ENCODE results near the gene PSME3IP1.

Gene PSME3IP1

GRCh38 chr16:57132470-57132869 lies 53.4 kb downstream of the PSME3IP1 start:
- H3K4me3 ChIP-seq (ENCODE audit: low read depth, low read length): no peak overlapping the region
- no peaks in the 10 kb centered on the region for H3K79me2 ChIP-seq (ENCODE audit: control insufficient read depth, insufficient read depth, low read length, unreplicated experiment)
- no peak overlapping the region for H3K27ac ChIP-seq (ENCODE audit: low read depth, low read length)
- no peaks in the 10 kb centered on the region for H3K4me1 ChIP-seq (ENCODE audit: control insufficient read depth, insufficient read depth, low read length, unreplicated experiment)
- no peak overlapping the region for H2AFZ ChIP-seq (ENCODE audit: low read length, unreplicated experiment)
- H3K27me3 ChIP-seq (ENCODE audit: insufficient read depth, low read length): no peaks in the 10 kb centered on the region
- no peaks in the 10 kb centered on the region for H3K36me3 ChIP-seq (ENCODE audit: insufficient read depth, low read length)

GRCh38 chr16:57131351-57131970 lies 54.4 kb downstream of the PSME3IP1 start:
- Histone ChIP-seq H3K4me1 (ENCODE audit: control insufficient read depth, insufficient read depth, low read length, unreplicated experiment) (no peaks in the 10 kb centered on the region), H3K4me3 (ENCODE audit: low read depth, low read length) (no peak overlapping the region), H3K27me3 (ENCODE audit: insufficient read depth, low read length) (no peaks in the 10 kb centered on the region), H3K27ac (ENCODE audit: low read depth, low read length) (no peak overlapping the region), H3K36me3 (ENCODE audit: insufficient read depth, low read length) (no peaks in the 10 kb centered on the region), H2AFZ (ENCODE audit: low read length, unreplicated experiment) (no peak overlapping the region), H3K79me2 (ENCODE audit: control insufficient read depth, insufficient read depth, low read length, unreplicated experiment) (no peaks in the 10 kb centered on the region)

- H2AFZ ChIP-seq (ENCODE audit: low read length, unreplicated experiment): no peak overlapping the region
- no peaks in the 10 kb centered on the region for H3K36me3 ChIP-seq (ENCODE audit: insufficient read depth, low read length)
- H3K4me3 ChIP-seq (ENCODE audit: low read depth, low read length): no peak overlapping the region
- no peaks in the 10 kb centered on the region for H3K79me2 ChIP-seq (ENCODE audit: control insufficient read depth, insufficient read depth, low read length, unreplicated experiment)
- H3K27ac ChIP-seq (ENCODE audit: low read depth, low read length): no peak overlapping the region
- no peaks in the 10 kb centered on the region for H3K4me1 ChIP-seq (ENCODE audit: control insufficient read depth, insufficient read depth, low read length, unreplicated experiment)
- H3K27me3 ChIP-seq (ENCODE audit: insufficient read depth, low read length): no peaks in the 10 kb centered on the region
Measured at GRCh38 chr16:57130950-57131321, 54.9 kb downstream of the PSME3IP1 start.

- Histone ChIP-seq H3K4me3 (ENCODE audit: low read depth, low read length) (no peak overlapping the region), H3K36me3 (ENCODE audit: insufficient read depth, low read length) (no peaks in the 10 kb centered on the region), H3K27ac (ENCODE audit: low read depth, low read length) (no peak overlapping the region), H3K4me1 (ENCODE audit: control insufficient read depth, insufficient read depth, low read length, unreplicated experiment) (no peaks in the 10 kb centered on the region), H3K79me2 (ENCODE audit: control insufficient read depth, insufficient read depth, low read length, unreplicated experiment) (no peaks in the 10 kb centered on the region), H3K27me3 (ENCODE audit: insufficient read depth, low read length) (no peaks in the 10 kb centered on the region), H2AFZ (ENCODE audit: low read length, unreplicated experiment) (no peak overlapping the region)
Measured at GRCh38 chr16:57128771-57129389, 57.0 kb downstream of the PSME3IP1 start.

- Histone ChIP-seq H3K27me3 (ENCODE audit: insufficient read depth, low read length) (no peaks in the 10 kb centered on the region), H3K27ac (ENCODE audit: low read depth, low read length) (no peak overlapping the region), H3K4me1 (ENCODE audit: control insufficient read depth, insufficient read depth, low read length, unreplicated experiment) (no peaks in the 10 kb centered on the region), H3K36me3 (ENCODE audit: insufficient read depth, low read length) (no peaks in the 10 kb centered on the region), H3K79me2 (ENCODE audit: control insufficient read depth, insufficient read depth, low read length, unreplicated experiment) (no peaks in the 10 kb centered on the region), H3K4me3 (ENCODE audit: low read depth, low read length) (no peak overlapping the region), H2AFZ (ENCODE audit: low read length, unreplicated experiment) (no peak overlapping the region)
Measured at GRCh38 chr16:57127836-57128235, 58.0 kb downstream of the PSME3IP1 start.

- H2AFZ ChIP-seq (ENCODE audit: low read length, unreplicated experiment): no peak overlapping the region
Measured at GRCh38 chr16:57127037-57127763, 58.6 kb downstream of the PSME3IP1 start.

GRCh38 chr16:57126411-57126810 lies 59.4 kb downstream of the PSME3IP1 start:
- Histone ChIP-seq H3K27ac (ENCODE audit: low read depth, low read length) (no peak overlapping the region), H2AFZ (ENCODE audit: low read length, unreplicated experiment) (no peak overlapping the region), H3K79me2 (ENCODE audit: control insufficient read depth, insufficient read depth, low read length, unreplicated experiment) (no peaks in the 10 kb centered on the region), H3K27me3 (ENCODE audit: insufficient read depth, low read length) (no peaks in the 10 kb centered on the region), H3K4me3 (ENCODE audit: low read depth, low read length) (no peak overlapping the region), H3K36me3 (ENCODE audit: insufficient read depth, low read length) (peaks cover 2% of the 10 kb centered on the region; the same call in 1 of the 2 replicates), H3K4me1 (ENCODE audit: control insufficient read depth, insufficient read depth, low read length, unreplicated experiment) (no peaks in the 10 kb centered on the region)

More at GRCh38 chr16:57127037-57127763, 58.6 kb downstream of the PSME3IP1 start:
- Histone ChIP-seq H3K79me2 (ENCODE audit: control insufficient read depth, insufficient read depth, low read length, unreplicated experiment) (no peaks in the 10 kb centered on the region), H3K27me3 (ENCODE audit: insufficient read depth, low read length) (no peaks in the 10 kb centered on the region), H3K36me3 (ENCODE audit: insufficient read depth, low read length) (no peaks in the 10 kb centered on the region), H3K27ac (ENCODE audit: low read depth, low read length) (no peak overlapping the region), H3K4me1 (ENCODE audit: control insufficient read depth, insufficient read depth, low read length, unreplicated experiment) (no peaks in the 10 kb centered on the region), H3K4me3 (ENCODE audit: low read depth, low read length) (no peak overlapping the region)

GRCh38 chr16:57125969-57126368 lies 59.9 kb downstream of the PSME3IP1 start:
- H3K27ac ChIP-seq (ENCODE audit: low read depth, low read length): no peak overlapping the region
- no peak overlapping the region for H2AFZ ChIP-seq (ENCODE audit: low read length, unreplicated experiment)
- H3K36me3 ChIP-seq (ENCODE audit: insufficient read depth, low read length): peaks cover 2% of the 10 kb centered on the region; the same call in 1 of the 2 replicates
- H3K79me2 ChIP-seq (ENCODE audit: control insufficient read depth, insufficient read depth, low read length, unreplicated experiment): no peaks in the 10 kb centered on the region
- H3K4me3 ChIP-seq (ENCODE audit: low read depth, low read length): no peak overlapping the region
- no peaks in the 10 kb centered on the region for H3K27me3 ChIP-seq (ENCODE audit: insufficient read depth, low read length)
- no peaks in the 10 kb centered on the region for H3K4me1 ChIP-seq (ENCODE audit: control insufficient read depth, insufficient read depth, low read length, unreplicated experiment)

- H3K27me3 ChIP-seq (ENCODE audit: insufficient read depth, low read length): no peaks in the 10 kb centered on the region
- no peaks in the 10 kb centered on the region for H3K4me1 ChIP-seq (ENCODE audit: control insufficient read depth, insufficient read depth, low read length, unreplicated experiment)
- H3K4me3 ChIP-seq (ENCODE audit: low read depth, low read length): no peak overlapping the region
- H2AFZ ChIP-seq (ENCODE audit: low read length, unreplicated experiment): no peak overlapping the region
- H3K79me2 ChIP-seq (ENCODE audit: control insufficient read depth, insufficient read depth, low read length, unreplicated experiment): no peaks in the 10 kb centered on the region
- H3K27ac ChIP-seq (ENCODE audit: low read depth, low read length): no peak overlapping the region
- peaks cover 2% of the 10 kb centered on the region; the same call in 1 of the 2 replicates for H3K36me3 ChIP-seq (ENCODE audit: insufficient read depth, low read length)
Measured at GRCh38 chr16:57125376-57125775, 60.5 kb downstream of the PSME3IP1 start.

GRCh38 chr16:57123974-57124674 lies 61.7 kb downstream of the PSME3IP1 start:
- Histone ChIP-seq H3K79me2 (ENCODE audit: control insufficient read depth, insufficient read depth, low read length, unreplicated experiment) (no peaks in the 10 kb centered on the region), H3K36me3 (ENCODE audit: insufficient read depth, low read length) (peaks cover 2% of the 10 kb centered on the region; the same call in 1 of the 2 replicates)

More at GRCh38 chr16:57123974-57124674, 61.7 kb downstream of the PSME3IP1 start:
- Histone ChIP-seq H3K4me3 (ENCODE audit: low read depth, low read length) (no peak overlapping the region), H3K27me3 (ENCODE audit: insufficient read depth, low read length) (no peaks in the 10 kb centered on the region), H2AFZ (ENCODE audit: low read length, unreplicated experiment) (no peak overlapping the region), H3K4me1 (ENCODE audit: control insufficient read depth, insufficient read depth, low read length, unreplicated experiment) (no peaks in the 10 kb centered on the region), H3K27ac (ENCODE audit: low read depth, low read length) (no peak overlapping the region)

All from ACC112 (cell line).